ENCODE measurements around the gene APMAP. TPM values are rescaled to one million over a fixed set of nuclear protein-coding genes. Genes with fewer than 3 reads are reported as not detected.

APMAP gene
- total and polyA plus RNA-seq, 2 of the 13 experiments (the other 11 are each of a cell fraction or from before 2014, with no cell fraction given) = 168 to 214 TPM

DNA sequence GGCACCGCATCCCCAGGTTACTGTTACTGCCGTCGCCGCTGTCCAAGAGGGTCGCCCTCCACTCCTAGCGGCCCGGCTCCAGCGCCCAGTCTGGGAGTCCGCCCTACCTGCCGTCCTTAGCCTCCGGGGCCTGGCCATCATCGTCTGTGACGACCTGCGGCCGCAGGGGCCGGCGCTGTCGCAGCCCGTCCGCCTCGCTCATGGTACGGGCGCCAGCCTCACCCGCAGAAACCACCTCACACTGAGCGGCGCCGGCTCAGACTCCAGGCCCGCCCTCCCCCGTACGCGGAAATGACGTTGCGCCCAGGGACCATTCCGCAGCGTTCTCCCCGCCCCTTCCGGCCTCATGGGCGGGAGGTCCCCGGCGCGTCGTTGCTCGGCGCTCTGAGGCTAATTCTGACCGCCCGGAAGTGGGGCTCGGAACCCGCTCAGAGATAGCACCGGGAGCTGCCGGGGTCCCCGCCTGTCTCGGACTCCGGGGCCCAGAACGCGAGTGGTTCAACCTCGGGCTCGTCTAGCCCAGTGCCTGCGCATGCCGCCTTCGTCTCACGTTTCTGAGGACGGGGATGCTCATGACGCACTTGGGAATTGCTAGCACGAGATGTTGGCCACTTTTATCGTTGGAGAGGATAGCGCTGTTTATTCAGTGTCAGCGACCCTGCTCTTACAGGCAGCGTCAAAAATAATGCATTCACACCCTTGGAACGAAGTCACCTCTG lies at the start of gene APMAP (continued):
- TF ChIP-seq ZNF883 (CRISPR knock-in tag; IDR thresholded peaks at IDR 0.05; ENCODE audit: not compliant biosample characterization) (peak; percentile 98), CC2D1A (CRISPR knock-in tag; IDR thresholded peaks at IDR 0.05) (no peak), ZNF557 (CRISPR knock-in tag; IDR thresholded peaks at IDR 0.05) (peak; percentile 82; the same call in 1 of the 2 replicates), ZNF263 (CRISPR knock-in tag; IDR thresholded peaks at IDR 0.05) (peak; percentile 75; the same call in 1 of the 2 replicates), AKNA (CRISPR knock-in tag; IDR thresholded peaks at IDR 0.05; ENCODE audit: borderline replicate concordance) (peak; percentile 82; the same call in 1 of the 2 replicates), ZIK1 (CRISPR knock-in tag; IDR thresholded peaks at IDR 0.05; ENCODE audit: borderline replicate concordance, low read depth) (peak; percentile 93; the same call in 1 of the 2 replicates), ZNF777 (CRISPR knock-in tag; IDR thresholded peaks at IDR 0.05) (no peak; the same call in 1 of the 2 replicates), ZFY (CRISPR knock-in tag; IDR thresholded peaks at IDR 0.05) (peak; percentile 97), TARDBP (CRISPR knock-in tag; IDR thresholded peaks at IDR 0.05) (peak; percentile 98), SP5 (CRISPR knock-in tag; IDR thresholded peaks at IDR 0.05; ENCODE audit: borderline replicate concordance, low read depth) (peak; percentile 89), NFIB (CRISPR knock-in tag; IDR thresholded peaks at IDR 0.05; ENCODE audit: borderline replicate concordance) (no peak), PRPF4 (IDR thresholded peaks at IDR 0.05; ENCODE audit: low read depth, low read length, poor library complexity, severe bottlenecking) (no peak), HCFC1 (IDR thresholded peaks at IDR 0.05; ENCODE audit: low read depth, low read length) (peak; percentile 65), SIN3A (IDR thresholded peaks at IDR 0.05; ENCODE audit: borderline replicate concordance, low read depth, low read length) (peak; percentile 83), ARNT (IDR thresholded peaks at IDR 0.05) (no peak)
- TF ChIP-seq, protein P1, sequence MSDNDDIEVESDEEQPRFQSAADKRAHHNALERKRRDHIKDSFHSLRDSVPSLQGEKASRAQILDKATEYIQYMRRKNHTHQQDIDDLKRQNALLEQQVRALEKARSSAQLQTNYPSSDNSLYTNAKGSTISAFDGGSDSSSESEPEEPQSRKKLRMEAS (IDR thresholded peaks at IDR 0.05) = peak; percentile 96
- TF ChIP-seq, protein P2, sequence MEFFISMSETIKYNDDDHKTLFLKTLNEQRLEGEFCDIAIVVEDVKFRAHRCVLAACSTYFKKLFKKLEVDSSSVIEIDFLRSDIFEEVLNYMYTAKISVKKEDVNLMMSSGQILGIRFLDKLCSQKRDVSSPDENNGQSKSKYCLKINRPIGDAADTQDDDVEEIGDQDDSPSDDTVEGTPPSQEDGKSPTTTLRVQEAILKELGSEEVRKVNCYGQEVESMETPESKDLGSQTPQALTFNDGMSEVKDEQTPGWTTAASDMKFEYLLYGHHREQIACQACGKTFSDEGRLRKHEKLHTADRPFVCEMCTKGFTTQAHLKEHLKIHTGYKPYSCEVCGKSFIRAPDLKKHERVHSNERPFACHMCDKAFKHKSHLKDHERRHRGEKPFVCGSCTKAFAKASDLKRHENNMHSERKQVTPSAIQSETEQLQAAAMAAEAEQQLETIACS (CRISPR knock-in tag; IDR thresholded peaks at IDR 0.05) = peak; percentile 51; the same call in 1 of the 2 replicates

Measured in HepG2 (cell line).